ELF-1 (cell line): Measurements from ENCODE around the gene RERE.
"Not testable (repeated sequence)": the region's sequence is repeated elsewhere in the genome, so short reads cannot be mapped to it uniquely, and the experiment has no call there.

Experiments used
- DNase-seq: peaks from one replicate; pipeline ENCODE4 v3.0.0-alpha.2; 2016; ENCODE audit warnings: low read depth, low spot score

Gene RERE

GRCh38 chr1:8807004-8807403 is 10.4 kb downstream of the RERE start:
- DNase-seq: no peak

- DNase-seq: no peak
Observed at GRCh38 chr1:8800416-8800815, 17.0 kb downstream of the RERE start.

GRCh38 chr1:8797216-8797615 is 20.2 kb downstream of the RERE start:
- no peak for DNase-seq

- DNase-seq: no peak
Observed at GRCh38 chr1:8796812-8797211, 20.6 kb downstream of the RERE start.

GRCh38 chr1:8794605-8795004 is 22.8 kb downstream of the RERE start:
- no peak for DNase-seq

- no peak for DNase-seq
Observed at GRCh38 chr1:8791819-8792218, 25.6 kb downstream of the RERE start.

- DNase-seq: no peak
Observed at GRCh38 chr1:8790987-8791386, 26.5 kb downstream of the RERE start.

GRCh38 chr1:8790478-8790877 is 27.0 kb downstream of the RERE start:
- DNase-seq: no peak

GRCh38 chr1:8789314-8790214 is 27.9 kb downstream of the RERE start:
- DNase-seq: peak; percentile 91

GRCh38 chr1:8787218-8787617 is 30.2 kb downstream of the RERE start:
- no peak for DNase-seq

GRCh38 chr1:8786204-8786603 is 31.2 kb downstream of the RERE start:
- not testable (repeated sequence) for DNase-seq

GRCh38 chr1:8782955-8783354 is 34.5 kb downstream of the RERE start:
- DNase-seq: no peak

- DNase-seq: no peak
Observed at GRCh38 chr1:8782001-8782620, 35.3 kb downstream of the RERE start.

- no peak for DNase-seq
Observed at GRCh38 chr1:8780405-8780804, 37.0 kb downstream of the RERE start.

GRCh38 chr1:8777867-8778266 is 39.6 kb downstream of the RERE start:
- DNase-seq: no peak

GRCh38 chr1:8776104-8776503 is 41.3 kb downstream of the RERE start:
- peak; percentile 20 for DNase-seq

- DNase-seq: no peak
Observed at GRCh38 chr1:8767006-8767405, 50.4 kb downstream of the RERE start.

- no peak for DNase-seq
Observed at GRCh38 chr1:8765198-8765597, 52.2 kb downstream of the RERE start.

- DNase-seq: no peak
Observed at GRCh38 chr1:8764293-8764937, 53.0 kb downstream of the RERE start.

- DNase-seq: peak; percentile 80
Observed at GRCh38 chr1:8763888-8764287, 53.6 kb downstream of the RERE start.

- DNase-seq: no peak
Observed at GRCh38 chr1:8754993-8755392, 62.4 kb downstream of the RERE start.

- no peak for DNase-seq
Observed at GRCh38 chr1:8754247-8754650, 63.2 kb downstream of the RERE start.

- DNase-seq: no peak
Observed at GRCh38 chr1:8753736-8754135, 63.7 kb downstream of the RERE start.
